Measurements from ENCODE around the gene POLR3K.

The POLR3K gene

GRCh38 chr16:53346-54236 lies at the start of gene POLR3K, which contains the start of gene SNRNP25:
POLR3K (minus strand) TSS chr16:53608; CDS start chr16:53586, 22 bp downstream.
SNRNP25 (plus strand) TSS chr16:53828; CDS start chr16:54017, 189 bp downstream.
- H3K4me3 ChIP-seq (ENCODE audit: low read depth, low read length): peak within 1 kb of the TSS; percentile 85
- TF ChIP-seq POLR2A (IDR thresholded peaks at IDR 0.05; ENCODE audit: extremely low read depth, insufficient read length) (peak; percentile 79), CTCF (IDR thresholded peaks at IDR 0.05; ENCODE audit: low read depth, low read length) (no peak), MYC (IDR thresholded peaks at IDR 0.05; ENCODE audit: low read depth, low read length) (peak; percentile 70), MAX (IDR thresholded peaks at IDR 0.05; ENCODE audit: low read depth, low read length) (peak; percentile 76)
- DNase-seq (ENCODE audit: low read depth): peak; percentile 96

- DNase-seq (ENCODE audit: low read depth): no peak
- no peak for TF ChIP-seq MAX (IDR thresholded peaks at IDR 0.05; ENCODE audit: low read depth, low read length)
- TF ChIP-seq CTCF (IDR thresholded peaks at IDR 0.05; ENCODE audit: low read depth, low read length): no peak
- TF ChIP-seq MYC (IDR thresholded peaks at IDR 0.05; ENCODE audit: low read depth, low read length): no peak
- TF ChIP-seq POLR2A (IDR thresholded peaks at IDR 0.05; ENCODE audit: extremely low read depth, insufficient read length): no peak
- no peak overlapping the region for H3K4me3 ChIP-seq (ENCODE audit: low read depth, low read length)
Observed at GRCh38 chr16:102060-102855, 48.9 kb upstream of the POLR3K start.

GRCh38 chr16:101586-101985 lies 48.2 kb upstream of the POLR3K start:
- TF ChIP-seq MAX (IDR thresholded peaks at IDR 0.05; ENCODE audit: low read depth, low read length) (no peak), MYC (IDR thresholded peaks at IDR 0.05; ENCODE audit: low read depth, low read length) (no peak), CTCF (IDR thresholded peaks at IDR 0.05; ENCODE audit: low read depth, low read length) (no peak), POLR2A (IDR thresholded peaks at IDR 0.05; ENCODE audit: extremely low read depth, insufficient read length) (no peak)
- no peak overlapping the region for H3K4me3 ChIP-seq (ENCODE audit: low read depth, low read length)
- DNase-seq (ENCODE audit: low read depth): no peak

- DNase-seq (ENCODE audit: low read depth): no peak
- no peak for TF ChIP-seq CTCF (IDR thresholded peaks at IDR 0.05; ENCODE audit: low read depth, low read length)
- TF ChIP-seq POLR2A (IDR thresholded peaks at IDR 0.05; ENCODE audit: extremely low read depth, insufficient read length): no peak
- TF ChIP-seq MYC (IDR thresholded peaks at IDR 0.05; ENCODE audit: low read depth, low read length): no peak
- no peak for TF ChIP-seq MAX (IDR thresholded peaks at IDR 0.05; ENCODE audit: low read depth, low read length)
- no peak overlapping the region for H3K4me3 ChIP-seq (ENCODE audit: low read depth, low read length)
Observed at GRCh38 chr16:100989-101388, 47.6 kb upstream of the POLR3K start.

- no peak for TF ChIP-seq MYC (IDR thresholded peaks at IDR 0.05; ENCODE audit: low read depth, low read length)
- no peak for TF ChIP-seq POLR2A (IDR thresholded peaks at IDR 0.05; ENCODE audit: extremely low read depth, insufficient read length)
- TF ChIP-seq CTCF (IDR thresholded peaks at IDR 0.05; ENCODE audit: low read depth, low read length): no peak
- no peak for TF ChIP-seq MAX (IDR thresholded peaks at IDR 0.05; ENCODE audit: low read depth, low read length)
- DNase-seq (ENCODE audit: low read depth): no peak
- no peak overlapping the region for H3K4me3 ChIP-seq (ENCODE audit: low read depth, low read length)
Observed at GRCh38 chr16:97822-98221, 44.4 kb upstream of the POLR3K start.

All from NB4 (cell line).